ENCODE measurements around the gene DNAJA3.

DNA sequence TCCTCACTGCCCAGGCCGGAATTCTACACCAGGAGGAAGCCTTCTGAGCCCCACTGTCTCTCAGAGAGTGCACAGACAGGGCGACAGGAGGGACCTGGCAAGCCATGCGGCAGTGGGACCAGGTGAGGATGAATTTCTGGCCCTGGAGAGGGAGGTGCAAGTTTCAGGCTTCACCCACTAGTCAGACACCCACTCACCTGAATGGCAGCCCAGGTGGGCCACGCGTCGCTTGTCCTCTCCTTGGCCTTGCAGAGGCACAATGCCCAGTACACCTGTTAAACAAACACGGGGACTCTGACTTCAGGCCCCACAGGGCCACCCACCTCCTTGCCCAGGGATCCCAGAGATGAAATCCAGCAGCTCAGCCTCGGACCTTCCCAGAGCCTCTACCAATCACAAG, 13.5 kb upstream of the DNAJA3 start:
- TF ChIP-seq, protein P1, sequence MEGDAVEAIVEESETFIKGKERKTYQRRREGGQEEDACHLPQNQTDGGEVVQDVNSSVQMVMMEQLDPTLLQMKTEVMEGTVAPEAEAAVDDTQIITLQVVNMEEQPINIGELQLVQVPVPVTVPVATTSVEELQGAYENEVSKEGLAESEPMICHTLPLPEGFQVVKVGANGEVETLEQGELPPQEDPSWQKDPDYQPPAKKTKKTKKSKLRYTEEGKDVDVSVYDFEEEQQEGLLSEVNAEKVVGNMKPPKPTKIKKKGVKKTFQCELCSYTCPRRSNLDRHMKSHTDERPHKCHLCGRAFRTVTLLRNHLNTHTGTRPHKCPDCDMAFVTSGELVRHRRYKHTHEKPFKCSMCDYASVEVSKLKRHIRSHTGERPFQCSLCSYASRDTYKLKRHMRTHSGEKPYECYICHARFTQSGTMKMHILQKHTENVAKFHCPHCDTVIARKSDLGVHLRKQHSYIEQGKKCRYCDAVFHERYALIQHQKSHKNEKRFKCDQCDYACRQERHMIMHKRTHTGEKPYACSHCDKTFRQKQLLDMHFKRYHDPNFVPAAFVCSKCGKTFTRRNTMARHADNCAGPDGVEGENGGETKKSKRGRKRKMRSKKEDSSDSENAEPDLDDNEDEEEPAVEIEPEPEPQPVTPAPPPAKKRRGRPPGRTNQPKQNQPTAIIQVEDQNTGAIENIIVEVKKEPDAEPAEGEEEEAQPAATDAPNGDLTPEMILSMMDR (IDR thresholded peaks at IDR 0.05), result no peak
- TF ChIP-seq POLR2A (IDR thresholded peaks at IDR 0.05), result no peak

All from body of pancreas (tissue), 4 donors.